Daoy (cell line): ENCODE data around the gene HOXB6. TPM values are rescaled to one million over a fixed set of nuclear protein-coding genes. Genes with fewer than 3 reads are reported as not detected.

ENCODE experiments used
- DNase-seq: peaks from one replicate; pipeline ENCODE4 v3.0.0-alpha.2; 2015; ENCODE audit warnings: low read depth
- total RNA-seq: library from RNA; depleted of rRNA; stranded (reverse); fragments of >200 nt; shearing (Covaris generic); gene quantifications from 2 replicates; pipeline ENCODE4 v1.2.3, GENCODE V29; 2014

Gene HOXB6
- total RNA-seq, 1 experiment from 2014 or later, result 6.7 TPM

GRCh38 chr17:48565925-48566710, 38.7 kb downstream of the HOXB6 start:
- no peak for DNase-seq

GRCh38 chr17:48565022-48565554, 39.7 kb downstream of the HOXB6 start:
- no peak for DNase-seq

- no peak for DNase-seq
Observed at GRCh38 chr17:48564188-48565021, 40.4 kb downstream of the HOXB6 start.

- no peak for DNase-seq
Observed at GRCh38 chr17:48563867-48564187, 41.0 kb downstream of the HOXB6 start.

- DNase-seq, result no peak
Observed at GRCh38 chr17:48563385-48563838, 41.4 kb downstream of the HOXB6 start.

GRCh38 chr17:48562934-48563333, 41.9 kb downstream of the HOXB6 start:
- DNase-seq, result no peak

GRCh38 chr17:48561884-48562810, 42.6 kb downstream of the HOXB6 start:
- no peak for DNase-seq

- DNase-seq, result no peak
Observed at GRCh38 chr17:48559840-48560817, 44.7 kb downstream of the HOXB6 start.

- no peak for DNase-seq
Observed at GRCh38 chr17:48559122-48559839, 45.5 kb downstream of the HOXB6 start.

GRCh38 chr17:48558831-48559121, 46.0 kb downstream of the HOXB6 start:
- no peak for DNase-seq

- DNase-seq, result no peak
Observed at GRCh38 chr17:48558057-48558830, 46.5 kb downstream of the HOXB6 start.

- DNase-seq, result no peak
Observed at GRCh38 chr17:48556576-48557401, 48.0 kb downstream of the HOXB6 start.

GRCh38 chr17:48556229-48556575, 48.6 kb downstream of the HOXB6 start:
- DNase-seq, result no peak

- peak; percentile 36 for DNase-seq
Observed at GRCh38 chr17:48555258-48556228, 49.2 kb downstream of the HOXB6 start.

GRCh38 chr17:48554412-48555257, 50.2 kb downstream of the HOXB6 start:
- DNase-seq, result no peak

- DNase-seq, result no peak
Observed at GRCh38 chr17:48553826-48554225, 51.0 kb downstream of the HOXB6 start.
